ENCODE results near the gene AP1G2.

- TF ChIP-seq CHD4 (IDR thresholded peaks at IDR 0.05; ENCODE audit: borderline replicate concordance, low read length), result no peak; the same call in 1 of the 2 replicates
- TF ChIP-seq ZNF552 (CRISPR knock-in tag; IDR thresholded peaks at IDR 0.05; ENCODE audit: borderline replicate concordance), result no peak
- TF ChIP-seq CTCF (CRISPR knock-in tag; IDR thresholded peaks at IDR 0.05), result no peak
Observed at GRCh38 chr14:23601424-23601823, 33.8 kb upstream of the AP1G2 start.
